K562 (cell line): ENCODE results near the gene NDUFAF8. TPM values are rescaled to one million over a fixed set of nuclear protein-coding genes. Genes with fewer than 3 reads are reported as not detected.

ENCODE experiments used
- CCAR2 ChIP-seq: fragments of 200-400 bp; formaldehyde crosslinking; IDR thresholded peaks from 2 replicates; pipeline ENCODE4 v1.6.1; 2017; ENCODE audit warnings: mild to moderate bottlenecking, low read depth, low read length
- SMAD1 ChIP-seq: fragments of 150-350 bp; IDR thresholded peaks from 2 replicates; pipeline ENCODE4 v1.6.1; 2014; ENCODE audit warnings: low read length, low read depth; ENCODE audit not compliant: partially characterized antibody
- ZNF212 ChIP-seq: fragments of 450-650 bp; formaldehyde crosslinking; IDR thresholded peaks from 2 replicates; pipeline ENCODE4 v1.4.0; 2020; ENCODE audit warnings: mild to moderate bottlenecking
- polyA plus RNA-seq, 8 experiments: library from polyadenylated mRNA; depleted of rRNA in 4 of 8; stranded (reverse) in 5 of 8; unstranded in 3 of 8; fragments of >200 nt; fragmentation: Nextera tagmentation in 2 of 8; fragmentation: Illumina TruSeq in 1 of 8; extraction: Ambion mirVana in 2 of 8; extraction: Trizol in 1 of 8; gene quantifications; 2 replicates each; pipeline versions ENCODE4 v1.2.1 to v1.2.3, GENCODE V29; 2011 to 2014; ENCODE audit warnings: inconsistent platforms in 1 of 8, missing spikeins in 1 of 8
- total RNA-seq, 7 experiments: library from RNA; depleted of rRNA in 6 of 7; stranded (reverse); fragments of >200 nt in 6 of 7; fragmentation: Illumina TruSeq in 2 of 7; extraction: Trizol in 2 of 7; gene quantifications; 2 replicates each; pipeline versions ENCODE4 v1.2.1 to v1.2.3, GENCODE V29; 2011 to 2021; ENCODE audit warnings: low replicate concordance in 1 of 7
- TF ChIP-seq, protein P1 (sequence below), 2 experiments: fragments of 450-650 bp; IDR thresholded peaks; 2 replicates each; pipeline ENCODE4 v1.6.1; 2016; ENCODE audit warnings: mild to moderate bottlenecking in 2 of 2, borderline replicate concordance in 1 of 2, low read depth in 1 of 2, moderate library complexity in 1 of 2
- TF ChIP-seq, protein P2 (sequence below): sonication (generic); formaldehyde crosslinking; IDR thresholded peaks from 2 replicates; pipeline ENCODE4 v1.8.1; 2023; ENCODE audit warnings: mild to moderate bottlenecking, missing genetic modification reagents
- TF ChIP-seq, protein P3 (sequence below), 3 experiments: fragments of 200-800 bp in 1 of 3; fragments of 250-450 bp in 1 of 3; fragments of 450-650 bp in 1 of 3; sonication (Bioruptor Pico) in 1 of 3; sonication (Bioruptor generic) in 1 of 3; formaldehyde crosslinking in 1 of 3; IDR thresholded peaks; 2 replicates each; pipeline versions ENCODE4 v1.6.1 to v1.8.0; 2016 to 2022; ENCODE audit warnings: mild to moderate bottlenecking in 2 of 3, missing genetic modification characterization in 2 of 3, missing compliant biosample characterization in 1 of 3, moderate library complexity in 1 of 3
- TF ChIP-seq, protein P4 (sequence below): fragments of 450-650 bp; IDR thresholded peaks from 2 replicates; pipeline ENCODE4 v1.6.1; 2017; ENCODE audit warnings: antibody characterized with exemption, mild to moderate bottlenecking

NDUFAF8 gene
- total and polyA plus RNA-seq, 9 of the 15 experiments (the other 6 are each of a cell fraction or from before 2014, with no cell fraction given), result 13.5 to 144 (median 90.0) TPM

DNA sequence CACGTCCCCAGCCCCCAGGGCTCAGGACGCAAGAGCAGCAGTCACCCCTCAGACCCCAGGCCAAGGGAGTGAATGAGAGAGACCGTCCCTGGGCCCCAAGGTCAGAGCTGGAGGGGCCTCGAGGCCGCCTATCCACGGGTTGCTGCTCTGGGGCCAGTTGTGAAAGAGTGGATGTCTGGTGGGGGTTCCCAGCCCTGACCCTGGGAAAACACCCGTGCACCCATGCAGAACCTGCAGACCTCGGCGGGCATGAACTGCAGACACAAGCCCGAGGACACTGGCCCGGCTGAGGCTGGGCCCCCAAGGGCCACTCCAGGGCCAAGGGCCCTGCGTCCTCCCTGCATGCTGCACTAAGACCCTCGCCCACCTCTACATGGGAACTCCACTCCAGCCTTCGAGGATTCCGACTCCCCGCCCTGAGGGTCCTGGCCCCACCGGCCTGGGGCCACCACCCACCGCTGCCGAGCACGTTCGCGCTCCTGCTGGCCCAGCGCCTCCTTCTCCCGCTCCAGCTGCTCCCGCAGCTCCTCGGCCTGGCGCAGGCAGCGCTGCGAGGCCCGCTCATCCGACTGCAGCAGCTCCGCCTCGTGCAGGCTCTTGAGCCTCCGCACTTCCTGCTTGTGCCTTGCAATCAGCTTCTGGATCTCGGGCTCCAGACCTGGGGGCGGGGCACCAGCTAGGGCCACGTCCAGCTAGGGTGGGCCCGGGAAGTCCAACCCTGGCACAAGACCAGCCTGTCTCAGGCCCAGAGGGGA, 45.5 kb upstream of the NDUFAF8 start (continued):
- TF ChIP-seq, protein P1, sequence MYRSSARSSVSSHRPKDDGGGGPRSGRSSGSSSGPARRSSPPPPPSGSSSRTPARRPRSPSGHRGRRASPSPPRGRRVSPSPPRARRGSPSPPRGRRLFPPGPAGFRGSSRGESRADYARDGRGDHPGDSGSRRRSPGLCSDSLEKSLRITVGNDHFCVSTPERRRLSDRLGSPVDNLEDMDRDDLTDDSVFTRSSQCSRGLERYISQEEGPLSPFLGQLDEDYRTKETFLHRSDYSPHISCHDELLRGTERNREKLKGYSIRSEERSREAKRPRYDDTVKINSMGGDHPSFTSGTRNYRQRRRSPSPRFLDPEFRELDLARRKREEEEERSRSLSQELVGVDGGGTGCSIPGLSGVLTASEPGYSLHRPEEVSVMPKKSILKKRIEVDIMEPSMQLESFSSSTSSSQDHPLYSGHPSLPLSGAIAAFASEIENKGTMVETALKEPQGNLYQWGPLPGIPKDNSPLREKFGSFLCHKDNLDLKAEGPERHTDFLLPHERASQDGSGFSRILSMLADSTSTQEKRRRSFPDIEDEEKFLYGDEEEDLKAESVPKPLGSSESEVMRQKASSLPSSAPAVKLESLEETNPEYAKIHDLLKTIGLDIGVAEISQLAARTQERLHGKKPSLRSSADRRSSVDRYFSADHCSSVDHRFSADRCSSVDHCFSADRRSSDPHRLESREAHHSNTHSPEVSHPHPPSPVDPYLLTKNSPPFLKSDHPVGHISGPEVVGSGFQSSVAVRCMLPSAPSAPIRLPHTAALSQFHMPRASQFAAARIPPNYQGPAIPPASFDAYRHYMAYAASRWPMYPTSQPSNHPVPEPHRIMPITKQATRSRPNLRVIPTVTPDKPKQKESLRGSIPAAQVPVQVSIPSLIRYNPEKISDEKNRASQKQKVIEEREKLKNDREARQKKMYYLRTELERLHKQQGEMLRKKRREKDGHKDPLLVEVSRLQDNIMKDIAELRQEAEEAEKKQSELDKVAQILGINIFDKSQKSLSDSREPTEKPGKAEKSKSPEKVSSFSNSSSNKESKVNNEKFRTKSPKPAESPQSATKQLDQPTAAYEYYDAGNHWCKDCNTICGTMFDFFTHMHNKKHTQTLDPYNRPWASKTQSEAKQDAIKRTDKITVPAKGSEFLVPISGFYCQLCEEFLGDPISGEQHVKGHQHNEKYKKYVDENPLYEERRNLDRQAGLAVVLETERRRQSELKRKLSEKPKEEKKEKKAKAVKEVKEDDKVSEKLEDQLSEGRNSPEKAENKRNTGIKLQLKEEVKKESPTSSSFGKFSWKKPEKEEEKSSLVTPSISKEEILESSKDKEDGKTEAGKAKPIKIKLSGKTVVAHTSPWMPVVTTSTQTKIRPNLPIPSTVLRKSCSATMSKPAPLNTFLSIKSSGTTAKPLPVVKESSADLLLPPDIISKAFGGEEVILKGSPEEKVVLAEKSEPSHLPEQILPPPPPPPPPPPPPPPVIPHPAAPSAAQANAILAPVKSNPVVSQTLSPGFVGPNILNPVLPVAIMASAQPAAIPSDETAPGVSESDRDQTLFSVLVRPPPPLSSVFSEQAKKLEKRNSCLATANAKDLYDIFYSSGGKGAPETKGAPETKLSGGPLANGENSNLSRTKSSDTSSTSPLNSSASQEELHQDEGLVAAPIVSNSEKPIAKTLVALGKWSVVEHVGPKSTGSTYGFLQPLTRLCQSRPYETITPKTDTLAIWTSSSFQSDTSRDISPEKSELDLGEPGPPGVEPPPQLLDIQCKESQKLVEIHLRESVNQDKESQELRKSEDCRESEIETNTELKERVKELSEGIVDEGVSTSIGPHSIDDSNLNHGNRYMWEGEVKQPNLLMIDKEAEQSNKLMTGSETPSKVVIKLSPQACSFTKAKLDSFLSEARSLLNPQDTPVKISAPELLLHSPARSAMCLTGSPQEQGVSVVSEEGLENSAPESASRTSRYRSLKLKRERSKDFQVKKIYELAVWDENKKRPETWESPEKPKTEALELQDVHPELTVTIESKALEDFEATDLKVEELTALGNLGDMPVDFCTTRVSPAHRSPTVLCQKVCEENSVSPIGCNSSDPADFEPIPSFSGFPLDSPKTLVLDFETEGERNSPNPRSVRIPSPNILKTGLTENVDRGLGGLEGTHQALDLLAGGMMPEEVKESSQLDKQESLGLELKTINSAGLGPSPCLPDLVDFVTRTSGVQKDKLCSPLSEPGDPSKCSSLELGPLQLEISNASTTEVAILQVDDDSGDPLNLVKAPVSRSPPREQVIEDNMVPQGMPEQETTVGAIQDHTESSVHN (IDR thresholded peaks at IDR 0.05; ENCODE audit: borderline replicate concordance in 1 of 2, low read depth in 1 of 2), result no peak
- TF ChIP-seq, protein P2, sequence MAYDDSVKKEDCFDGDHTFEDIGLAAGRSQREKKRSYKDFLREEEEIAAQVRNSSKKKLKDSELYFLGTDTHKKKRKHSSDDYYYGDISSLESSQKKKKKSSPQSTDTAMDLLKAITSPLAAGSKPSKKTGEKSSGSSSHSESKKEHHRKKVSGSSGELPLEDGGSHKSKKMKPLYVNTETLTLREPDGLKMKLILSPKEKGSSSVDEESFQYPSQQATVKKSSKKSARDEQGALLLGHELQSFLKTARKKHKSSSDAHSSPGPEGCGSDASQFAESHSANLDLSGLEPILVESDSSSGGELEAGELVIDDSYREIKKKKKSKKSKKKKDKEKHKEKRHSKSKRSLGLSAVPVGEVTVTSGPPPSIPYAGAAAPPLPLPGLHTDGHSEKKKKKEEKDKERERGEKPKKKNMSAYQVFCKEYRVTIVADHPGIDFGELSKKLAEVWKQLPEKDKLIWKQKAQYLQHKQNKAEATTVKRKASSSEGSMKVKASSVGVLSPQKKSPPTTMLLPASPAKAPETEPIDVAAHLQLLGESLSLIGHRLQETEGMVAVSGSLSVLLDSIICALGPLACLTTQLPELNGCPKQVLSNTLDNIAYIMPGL (CRISPR knock-in tag), result no peak
- TF ChIP-seq CCAR2, result no peak
- TF ChIP-seq, protein P3, sequence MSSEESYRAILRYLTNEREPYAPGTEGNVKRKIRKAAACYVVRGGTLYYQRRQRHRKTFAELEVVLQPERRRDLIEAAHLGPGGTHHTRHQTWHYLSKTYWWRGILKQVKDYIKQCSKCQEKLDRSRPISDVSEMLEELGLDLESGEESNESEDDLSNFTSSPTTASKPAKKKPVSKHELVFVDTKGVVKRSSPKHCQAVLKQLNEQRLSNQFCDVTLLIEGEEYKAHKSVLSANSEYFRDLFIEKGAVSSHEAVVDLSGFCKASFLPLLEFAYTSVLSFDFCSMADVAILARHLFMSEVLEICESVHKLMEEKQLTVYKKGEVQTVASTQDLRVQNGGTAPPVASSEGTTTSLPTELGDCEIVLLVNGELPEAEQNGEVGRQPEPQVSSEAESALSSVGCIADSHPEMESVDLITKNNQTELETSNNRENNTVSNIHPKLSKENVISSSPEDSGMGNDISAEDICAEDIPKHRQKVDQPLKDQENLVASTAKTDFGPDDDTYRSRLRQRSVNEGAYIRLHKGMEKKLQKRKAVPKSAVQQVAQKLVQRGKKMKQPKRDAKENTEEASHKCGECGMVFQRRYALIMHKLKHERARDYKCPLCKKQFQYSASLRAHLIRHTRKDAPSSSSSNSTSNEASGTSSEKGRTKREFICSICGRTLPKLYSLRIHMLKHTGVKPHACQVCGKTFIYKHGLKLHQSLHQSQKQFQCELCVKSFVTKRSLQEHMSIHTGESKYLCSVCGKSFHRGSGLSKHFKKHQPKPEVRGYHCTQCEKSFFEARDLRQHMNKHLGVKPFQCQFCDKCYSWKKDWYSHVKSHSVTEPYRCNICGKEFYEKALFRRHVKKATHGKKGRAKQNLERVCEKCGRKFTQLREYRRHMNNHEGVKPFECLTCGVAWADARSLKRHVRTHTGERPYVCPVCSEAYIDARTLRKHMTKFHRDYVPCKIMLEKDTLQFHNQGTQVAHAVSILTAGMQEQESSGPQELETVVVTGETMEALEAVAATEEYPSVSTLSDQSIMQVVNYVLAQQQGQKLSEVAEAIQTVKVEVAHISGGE (CRISPR knock-in tag; IDR thresholded peaks at IDR 0.05), result 0 out of 6 replicates have a peak, but pooled peaks of 1 of the 3 experiments have one; percentile 45
- TF ChIP-seq, protein P4, sequence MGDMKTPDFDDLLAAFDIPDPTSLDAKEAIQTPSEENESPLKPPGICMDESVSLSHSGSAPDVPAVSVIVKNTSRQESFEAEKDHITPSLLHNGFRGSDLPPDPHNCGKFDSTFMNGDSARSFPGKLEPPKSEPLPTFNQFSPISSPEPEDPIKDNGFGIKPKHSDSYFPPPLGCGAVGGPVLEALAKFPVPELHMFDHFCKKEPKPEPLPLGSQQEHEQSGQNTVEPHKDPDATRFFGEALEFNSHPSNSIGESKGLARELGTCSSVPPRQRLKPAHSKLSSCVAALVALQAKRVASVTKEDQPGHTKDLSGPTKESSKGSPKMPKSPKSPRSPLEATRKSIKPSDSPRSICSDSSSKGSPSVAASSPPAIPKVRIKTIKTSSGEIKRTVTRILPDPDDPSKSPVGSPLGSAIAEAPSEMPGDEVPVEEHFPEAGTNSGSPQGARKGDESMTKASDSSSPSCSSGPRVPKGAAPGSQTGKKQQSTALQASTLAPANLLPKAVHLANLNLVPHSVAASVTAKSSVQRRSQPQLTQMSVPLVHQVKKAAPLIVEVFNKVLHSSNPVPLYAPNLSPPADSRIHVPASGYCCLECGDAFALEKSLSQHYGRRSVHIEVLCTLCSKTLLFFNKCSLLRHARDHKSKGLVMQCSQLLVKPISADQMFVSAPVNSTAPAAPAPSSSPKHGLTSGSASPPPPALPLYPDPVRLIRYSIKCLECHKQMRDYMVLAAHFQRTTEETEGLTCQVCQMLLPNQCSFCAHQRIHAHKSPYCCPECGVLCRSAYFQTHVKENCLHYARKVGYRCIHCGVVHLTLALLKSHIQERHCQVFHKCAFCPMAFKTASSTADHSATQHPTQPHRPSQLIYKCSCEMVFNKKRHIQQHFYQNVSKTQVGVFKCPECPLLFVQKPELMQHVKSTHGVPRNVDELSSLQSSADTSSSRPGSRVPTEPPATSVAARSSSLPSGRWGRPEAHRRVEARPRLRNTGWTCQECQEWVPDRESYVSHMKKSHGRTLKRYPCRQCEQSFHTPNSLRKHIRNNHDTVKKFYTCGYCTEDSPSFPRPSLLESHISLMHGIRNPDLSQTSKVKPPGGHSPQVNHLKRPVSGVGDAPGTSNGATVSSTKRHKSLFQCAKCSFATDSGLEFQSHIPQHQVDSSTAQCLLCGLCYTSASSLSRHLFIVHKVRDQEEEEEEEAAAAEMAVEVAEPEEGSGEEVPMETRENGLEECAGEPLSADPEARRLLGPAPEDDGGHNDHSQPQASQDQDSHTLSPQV, result peak; percentile 74
- no peak for TF ChIP-seq SMAD1
- TF ChIP-seq ZNF212, result no peak
